Measurements from ENCODE around the gene DHH.

Gene DHH

GRCh38 chr12:49048953-49049352 lies 45.6 kb downstream of the DHH start:
- DNase-seq = no peak

- DNase-seq = no peak
Measured at GRCh38 chr12:49046129-49046895, 48.3 kb downstream of the DHH start.

- no peak for DNase-seq
Measured at GRCh38 chr12:49044660-49045059, 49.9 kb downstream of the DHH start.

GRCh38 chr12:49043856-49044258 lies 50.7 kb downstream of the DHH start:
- DNase-seq = peak; percentile 76

- DNase-seq = no peak
Measured at GRCh38 chr12:49043241-49043640, 51.4 kb downstream of the DHH start.

- no peak for DNase-seq
Measured at GRCh38 chr12:49041881-49042484, 52.6 kb downstream of the DHH start.

GRCh38 chr12:49041036-49041880 lies 53.3 kb downstream of the DHH start:
- DNase-seq = no peak

GRCh38 chr12:49040364-49040855 lies 54.2 kb downstream of the DHH start:
- DNase-seq = no peak

GRCh38 chr12:49039421-49040363 lies 54.9 kb downstream of the DHH start:
- DNase-seq = no peak

GRCh38 chr12:49038291-49038955 lies 56.2 kb downstream of the DHH start:
- DNase-seq = no peak

GRCh38 chr12:49037947-49038237 lies 56.7 kb downstream of the DHH start:
- no peak for DNase-seq

- no peak for DNase-seq
Measured at GRCh38 chr12:49037111-49037946, 57.3 kb downstream of the DHH start.
